Activated CD4-positive, alpha-beta T cell treated with anti-CD3 and anti-CD28 coated beads, Interleukin-2, amount 10 ng/mL, durations not matched to agents 24 days and 14 days (primary cell): ENCODE measurements around the gene TMEM98. TPM values are rescaled to one million over a fixed set of nuclear protein-coding genes. Genes with fewer than 3 reads are reported as not detected.
"Not testable (repeated sequence)": the region's sequence is repeated elsewhere in the genome, so short reads cannot be mapped to it uniquely, and the experiment has no call there.

Experiments
- DNase-seq: peaks from one replicate; pipeline ENCODE4 v3.0.0; 2022
- H3K27ac Mint-ChIP-seq: one replicate; pipeline ENCODE4 v1.8.0; 2022; ENCODE audit warnings: mild to moderate bottlenecking, mixed read lengths
- H3K27me3 Mint-ChIP-seq: one replicate; pipeline ENCODE4 v1.8.0; 2022; ENCODE audit warnings: mixed read lengths
- H3K36me3 Mint-ChIP-seq: one replicate; pipeline ENCODE4 v1.8.0; 2022; ENCODE audit warnings: low read depth, mild to moderate bottlenecking, mixed read lengths
- H3K4me1 Mint-ChIP-seq: one replicate; pipeline ENCODE4 v1.8.0; 2021; ENCODE audit warnings: mixed read lengths
- H3K4me3 Mint-ChIP-seq: one replicate; pipeline ENCODE4 v1.8.0; 2022; ENCODE audit warnings: mild to moderate bottlenecking, moderate library complexity, mixed read lengths
- H3K9me3 Mint-ChIP-seq: one replicate; pipeline ENCODE4 v1.8.0; 2021; ENCODE audit warnings: mixed read lengths
- intact Hi-C: fragments of 100-400 bp; cut with micrococcal nuclease; formaldehyde crosslinking; loops from one replicate; pipeline ENCODE4 v1.15.1; 2023
- total RNA-seq: library from RNA; stranded (reverse); gene quantifications from 2 replicates; pipeline ENCODE4 v1.2.3, GENCODE V29; 2022

The TMEM98 gene
- total RNA-seq, 1 donor from 2014 or later = 0.82 TPM

- intact Hi-C loops = no loop called here
- Mint-ChIP-seq H3K36me3 (no peaks in the 10 kb centered on the region), H3K4me1 (peaks cover 13% of the 10 kb centered on the region), H3K9me3 (no peaks in the 10 kb centered on the region), H3K4me3 (no peak overlapping the region), H3K27ac (no peak overlapping the region), H3K27me3 (peaks cover 21% of the 10 kb centered on the region)
- DNase-seq = no peak
These were observed 6.9 kb upstream of the TMEM98 start for GRCh38 chr17:32921017-32921416.

GRCh38 chr17:32923905-32924304 is 4.0 kb upstream of the TMEM98 start:
- H3K4me3 Mint-ChIP-seq, H3K9me3 Mint-ChIP-seq, H3K27ac Mint-ChIP-seq, H3K36me3 Mint-ChIP-seq, H3K4me1 Mint-ChIP-seq, intact Hi-C loops, DNase-seq: not testable (repeated sequence)
- H3K27me3 Mint-ChIP-seq = peaks cover 33% of the 10 kb centered on the region

GRCh38 chr17:32926183-32926582 is 1.8 kb upstream of the TMEM98 start:
- intact Hi-C loops = no loop called here
- Mint-ChIP-seq H3K4me3 (no peak overlapping the region), H3K4me1 (no peaks in the 10 kb centered on the region), H3K9me3 (no peaks in the 10 kb centered on the region), H3K27ac (no peak overlapping the region), H3K27me3 (peaks cover 29% of the 10 kb centered on the region), H3K36me3 (no peaks in the 10 kb centered on the region)
- DNase-seq = no peak

GRCh38 chr17:32926789-32927188 is 1.2 kb upstream of the TMEM98 start:
- H3K4me1 Mint-ChIP-seq, DNase-seq, H3K36me3 Mint-ChIP-seq, H3K4me3 Mint-ChIP-seq, H3K27ac Mint-ChIP-seq, H3K9me3 Mint-ChIP-seq, intact Hi-C loops: not testable (repeated sequence)
- peaks cover 35% of the 10 kb centered on the region for H3K27me3 Mint-ChIP-seq

GRCh38 chr17:32927201-32927723 is 691 bp upstream of the TMEM98 start:
- DNase-seq = no peak
- H3K4me1 Mint-ChIP-seq = no peaks in the 10 kb centered on the region
- H3K36me3 Mint-ChIP-seq = no peaks in the 10 kb centered on the region
- intact Hi-C loops = no loop called here
- peaks cover 36% of the 10 kb centered on the region for H3K27me3 Mint-ChIP-seq
- H3K27ac Mint-ChIP-seq = no peak overlapping the region
- H3K9me3 Mint-ChIP-seq = no peaks in the 10 kb centered on the region
- H3K4me3 Mint-ChIP-seq = peak overlapping the region; percentile 60

GRCh38 chr17:32928586-32929535 is 908 bp downstream of the TMEM98 start:
- peaks cover 43% of the 10 kb centered on the region for H3K27me3 Mint-ChIP-seq

GRCh38 chr17:32929588-32929987 is 1.6 kb downstream of the TMEM98 start:
- H3K4me1 Mint-ChIP-seq = no peaks in the 10 kb centered on the region
- DNase-seq = no peak
- H3K27ac Mint-ChIP-seq = no peak overlapping the region
- intact Hi-C loops = no loop called here
- no peaks in the 10 kb centered on the region for H3K36me3 Mint-ChIP-seq
- H3K4me3 Mint-ChIP-seq = no peak overlapping the region
- no peaks in the 10 kb centered on the region for H3K9me3 Mint-ChIP-seq
- peaks cover 44% of the 10 kb centered on the region for H3K27me3 Mint-ChIP-seq

More at GRCh38 chr17:32928586-32929535, 908 bp downstream of the TMEM98 start:
- no peaks in the 10 kb centered on the region for H3K36me3 Mint-ChIP-seq
- H3K9me3 Mint-ChIP-seq = no peaks in the 10 kb centered on the region
- no peak for DNase-seq
- no peak overlapping the region for H3K4me3 Mint-ChIP-seq
- no peak overlapping the region for H3K27ac Mint-ChIP-seq
- no peaks in the 10 kb centered on the region for H3K4me1 Mint-ChIP-seq
- intact Hi-C loops = no loop called here

- Mint-ChIP-seq H3K9me3 (no peaks in the 10 kb centered on the region), H3K4me3 (no peak overlapping the region), H3K4me1 (no peaks in the 10 kb centered on the region), H3K27me3 (peaks cover 38% of the 10 kb centered on the region), H3K27ac (no peak overlapping the region), H3K36me3 (no peaks in the 10 kb centered on the region)
- DNase-seq = no peak
- intact Hi-C loops = no loop called here
These were observed 2.6 kb downstream of the TMEM98 start for GRCh38 chr17:32930512-32930911.

- Mint-ChIP-seq H3K4me3 (no peak overlapping the region), H3K4me1 (peaks cover under 1% of the 10 kb centered on the region), H3K27me3 (peaks cover 29% of the 10 kb centered on the region), H3K27ac (no peak overlapping the region), H3K36me3 (no peaks in the 10 kb centered on the region), H3K9me3 (no peaks in the 10 kb centered on the region)
- DNase-seq = no peak
- intact Hi-C loops = no loop called here
These were observed 3.7 kb downstream of the TMEM98 start for GRCh38 chr17:32931686-32932085.

- Mint-ChIP-seq H3K27ac (no peak overlapping the region), H3K4me1 (peaks cover 5% of the 10 kb centered on the region), H3K27me3 (peaks cover 28% of the 10 kb centered on the region), H3K9me3 (no peaks in the 10 kb centered on the region), H3K36me3 (no peaks in the 10 kb centered on the region), H3K4me3 (no peak overlapping the region)
- intact Hi-C loops = no loop called here
- no peak for DNase-seq
These were observed 5.9 kb downstream of the TMEM98 start for GRCh38 chr17:32933881-32934280.

GRCh38 chr17:32935726-32936125 is 7.8 kb downstream of the TMEM98 start:
- intact Hi-C loops = no loop called here
- Mint-ChIP-seq H3K27me3 (peaks cover 28% of the 10 kb centered on the region), H3K4me3 (no peak overlapping the region), H3K36me3 (no peaks in the 10 kb centered on the region), H3K27ac (no peak overlapping the region), H3K4me1 (peaks cover 5% of the 10 kb centered on the region), H3K9me3 (no peaks in the 10 kb centered on the region)
- no peak for DNase-seq

GRCh38 chr17:32936186-32936893 is 8.4 kb downstream of the TMEM98 start:
- intact Hi-C loops = no loop called here
- Mint-ChIP-seq H3K9me3 (no peaks in the 10 kb centered on the region), H3K36me3 (no peaks in the 10 kb centered on the region), H3K4me3 (no peak overlapping the region), H3K4me1 (peaks cover 5% of the 10 kb centered on the region), H3K27ac (no peak overlapping the region), H3K27me3 (peaks cover 28% of the 10 kb centered on the region)
- no peak for DNase-seq

GRCh38 chr17:32936894-32937500 is 9.0 kb downstream of the TMEM98 start:
- DNase-seq = peak; percentile 87
- Mint-ChIP-seq H3K27ac (no peak overlapping the region), H3K36me3 (no peaks in the 10 kb centered on the region), H3K4me1 (peaks cover 5% of the 10 kb centered on the region), H3K9me3 (no peaks in the 10 kb centered on the region), H3K27me3 (peaks cover 23% of the 10 kb centered on the region), H3K4me3 (no peak overlapping the region)
- intact Hi-C loops = loop anchor here (1.0 kb wide), 1 partner anchor 154 kb away; no protein-coding TSS in a partner anchor
